Keratinocyte (primary cell): ENCODE measurements around the gene PRR15. TPM values are rescaled to one million over a fixed set of nuclear protein-coding genes. Genes with fewer than 3 reads are reported as not detected.

Experiments used
- DNase-seq: peaks from one replicate; pipeline ENCODE4 v3.0.0-alpha.2; 2011; ENCODE audit warnings: low read depth, missing footprints, low spot score
- FAIRE-seq: peaks from 2 replicates; lab custom pipeline; 2011; peaks lifted over from hg19 to GRCh38; lab: Jason Lieb, UNC
- H2AFZ ChIP-seq: 2 replicates; pipeline ENCODE4 v1.6.0; 2012; ENCODE audit warnings: low read length, control low read depth, inconsistent platforms; ENCODE audit not compliant: control insufficient read depth
- H3K27ac ChIP-seq: 2 replicates; pipeline ENCODE4 v1.5.1; 2011; ENCODE audit warnings: low read length; ENCODE audit not compliant: control insufficient read depth, insufficient read depth
- H3K27me3 ChIP-seq: 3 replicates; pipeline ENCODE4 v1.6.0; 2011; ENCODE audit warnings: low read length; ENCODE audit not compliant: control insufficient read depth, insufficient read depth; ENCODE audit errors: extremely low read depth
- H3K36me3 ChIP-seq, 2 experiments: 2 replicates in 1 of 2; 3 replicates in 1 of 2; pipeline ENCODE4 v1.5.1; 2011; ENCODE audit warnings: low read length in 2 of 2, mild to moderate bottlenecking in 1 of 2; ENCODE audit not compliant: control insufficient read depth in 2 of 2, insufficient read depth in 2 of 2; ENCODE audit errors: extremely low read depth in 1 of 2
- H3K4me1 ChIP-seq: 3 replicates; pipeline ENCODE4 v1.5.1; 2011; ENCODE audit warnings: low read length; ENCODE audit not compliant: control insufficient read depth, insufficient read depth; ENCODE audit errors: extremely low read depth
- H3K4me2 ChIP-seq: 3 replicates; pipeline ENCODE4 v1.6.0; 2011; ENCODE audit warnings: low read depth, low read length; ENCODE audit not compliant: control insufficient read depth, insufficient read depth; ENCODE audit errors: extremely low read depth
- H3K4me3 ChIP-seq, 3 experiments: fragments of 200-600 bp in 1 of 3; sonication (generic) in 1 of 3; 2 replicates in 2 of 3; 3 replicates in 1 of 3; pipeline ENCODE4 v1.5.1; 2011 to 2016; ENCODE audit warnings: low read length in 3 of 3, mild to moderate bottlenecking in 3 of 3, control low read depth in 2 of 3, inconsistent platforms in 1 of 3, low read depth in 1 of 3, mixed read lengths in 1 of 3, mixed run types in 1 of 3, moderate library complexity in 1 of 3; ENCODE audit not compliant: control insufficient read depth in 2 of 3, insufficient read depth in 2 of 3; ENCODE audit errors: extremely low read depth in 1 of 3
- H3K79me2 ChIP-seq: 2 replicates; pipeline ENCODE4 v1.6.0; 2012; ENCODE audit warnings: low read length; ENCODE audit not compliant: control insufficient read depth, insufficient read depth
- H3K9ac ChIP-seq: 3 replicates; pipeline ENCODE4 v1.6.0; 2011; ENCODE audit warnings: low read length; ENCODE audit not compliant: control insufficient read depth, insufficient read depth; ENCODE audit errors: extremely low read depth
- H3K9me1 ChIP-seq: 3 replicates; pipeline ENCODE4 v1.6.0; 2011; ENCODE audit warnings: low read length; ENCODE audit not compliant: control insufficient read depth, insufficient read depth; ENCODE audit errors: extremely low read depth
- H3K9me3 ChIP-seq: 2 replicates; pipeline ENCODE4 v1.5.1; 2012; ENCODE audit warnings: low read depth, low read length; ENCODE audit not compliant: control insufficient read depth
- H4K20me1 ChIP-seq: 3 replicates; pipeline ENCODE4 v1.6.0; 2011; ENCODE audit warnings: low read length; ENCODE audit not compliant: control insufficient read depth, insufficient read depth; ENCODE audit errors: extremely low read depth
- EZH2 ChIP-seq: IDR thresholded peaks from one replicate; pipeline ENCODE4 v1.6.1; 2012; ENCODE audit warnings: inconsistent platforms, mild to moderate bottlenecking, low read length, moderate library complexity
- dilution Hi-C: fragments of 300-500 bp; cut with MboI; formaldehyde crosslinking; loops from one replicate; pipeline ENCODE4 v1.7.0; 2020; ENCODE audit warnings: low sequenced_read_pairs; ENCODE audit not compliant: extremely low pct_ligation_motif_present
- polyA plus RNA-seq, 5 experiments: library from polyadenylated mRNA; depleted of rRNA in 3 of 5; stranded (reverse) in 3 of 5; stranded (forward) in 1 of 5; unstranded in 1 of 5; fragments of >200 nt; gene quantifications; 1 replicate in 1 of 5; 2 replicates in 3 of 5; 3 replicates in 1 of 5; pipeline versions ENCODE4 v1.2.1 to v1.2.3, GENCODE V29; 2011 to 2012; ENCODE audit warnings: missing spikeins in 2 of 5, low read depth in 1 of 5, low replicate concordance in 1 of 5
- TF ChIP-seq, protein P1 (sequence below), 3 experiments: IDR thresholded peaks in 1 of 3; conservative IDR thresholded peaks in 1 of 3; optimal IDR thresholded peaks in 1 of 3; 2 replicates in 2 of 3; 3 replicates in 1 of 3; pipeline versions ENCODE3 to v1.5.1; 2011; ENCODE audit warnings: low read length in 3 of 3, mild to moderate bottlenecking in 3 of 3, moderate library complexity in 2 of 3, control low read depth in 1 of 3, inconsistent platforms in 1 of 3; ENCODE audit not compliant: insufficient read depth in 2 of 3; ENCODE audit errors: extremely low read depth in 1 of 3

PRR15 gene
- polyA plus RNA-seq, 1 donor (not counting 4 experiments of a cell fraction or from before 2014, with no cell fraction given), result 1.8 TPM

DNA sequence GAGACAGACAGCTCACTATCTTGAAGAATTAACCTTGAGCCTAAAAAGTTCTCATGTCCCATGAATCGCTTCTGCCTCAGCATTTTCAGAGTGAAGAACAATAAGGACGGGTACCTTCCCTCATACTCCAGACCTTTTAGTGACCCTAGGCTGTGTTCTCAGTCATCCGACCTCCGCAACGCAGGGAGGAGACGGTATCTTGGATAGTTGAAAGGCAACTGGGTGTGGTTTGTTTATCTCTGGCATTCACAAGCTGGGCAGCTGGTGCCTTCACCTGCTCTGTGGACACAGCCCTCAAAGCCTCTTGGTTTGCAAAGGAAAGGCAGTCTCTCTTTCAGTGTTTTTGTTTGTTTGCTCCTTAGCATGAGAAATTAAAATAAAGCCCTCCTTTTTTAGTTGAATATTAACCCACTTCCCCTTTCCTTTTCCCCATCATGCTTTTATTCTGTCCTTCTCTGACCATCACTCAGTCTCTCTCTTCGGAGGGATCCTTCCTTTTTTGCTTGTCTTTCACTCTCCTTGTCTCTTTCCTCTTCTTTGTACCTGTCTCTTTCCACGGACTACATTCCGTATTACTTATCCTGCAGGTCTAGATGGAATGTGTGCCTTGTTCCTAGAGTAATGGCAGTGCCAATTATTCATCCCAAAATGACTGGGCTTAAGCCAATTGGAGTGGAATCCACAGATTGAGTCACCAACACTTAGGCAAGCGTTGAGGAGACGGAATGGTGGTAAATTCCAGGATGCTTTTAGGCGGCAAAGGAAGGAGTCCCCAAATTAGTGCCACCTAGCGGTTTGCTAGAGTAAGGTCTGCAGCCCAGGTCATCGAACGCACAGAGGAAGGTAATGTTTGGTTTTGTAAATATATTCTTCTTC, 45.8 kb downstream of the PRR15 start:
- DNase-seq, result peak; percentile 93

DNA sequence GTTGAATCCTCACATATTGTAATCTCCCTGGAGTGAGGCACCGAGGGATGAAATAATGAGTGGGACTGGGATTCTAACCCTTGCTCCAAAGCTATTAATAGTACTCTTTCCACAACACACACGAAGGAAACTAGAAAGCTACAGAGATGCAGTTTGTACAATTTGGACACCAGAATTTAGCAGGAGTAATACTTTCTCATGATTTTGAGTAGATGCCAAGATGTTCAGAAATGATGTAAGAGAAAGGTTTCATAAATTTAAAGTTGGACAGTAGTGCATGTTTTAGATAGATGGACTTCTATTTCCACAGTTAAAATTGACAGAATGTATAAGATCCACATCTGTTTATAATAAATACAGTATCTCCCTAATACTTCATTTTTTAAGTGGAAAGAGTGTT, 46.5 kb downstream of the PRR15 start:
- dilution Hi-C loops, result no loop called here
- TF ChIP-seq, protein P1, sequence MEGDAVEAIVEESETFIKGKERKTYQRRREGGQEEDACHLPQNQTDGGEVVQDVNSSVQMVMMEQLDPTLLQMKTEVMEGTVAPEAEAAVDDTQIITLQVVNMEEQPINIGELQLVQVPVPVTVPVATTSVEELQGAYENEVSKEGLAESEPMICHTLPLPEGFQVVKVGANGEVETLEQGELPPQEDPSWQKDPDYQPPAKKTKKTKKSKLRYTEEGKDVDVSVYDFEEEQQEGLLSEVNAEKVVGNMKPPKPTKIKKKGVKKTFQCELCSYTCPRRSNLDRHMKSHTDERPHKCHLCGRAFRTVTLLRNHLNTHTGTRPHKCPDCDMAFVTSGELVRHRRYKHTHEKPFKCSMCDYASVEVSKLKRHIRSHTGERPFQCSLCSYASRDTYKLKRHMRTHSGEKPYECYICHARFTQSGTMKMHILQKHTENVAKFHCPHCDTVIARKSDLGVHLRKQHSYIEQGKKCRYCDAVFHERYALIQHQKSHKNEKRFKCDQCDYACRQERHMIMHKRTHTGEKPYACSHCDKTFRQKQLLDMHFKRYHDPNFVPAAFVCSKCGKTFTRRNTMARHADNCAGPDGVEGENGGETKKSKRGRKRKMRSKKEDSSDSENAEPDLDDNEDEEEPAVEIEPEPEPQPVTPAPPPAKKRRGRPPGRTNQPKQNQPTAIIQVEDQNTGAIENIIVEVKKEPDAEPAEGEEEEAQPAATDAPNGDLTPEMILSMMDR (optimal IDR thresholded peaks at IDR 0.05 in 1 of 3, IDR thresholded peaks at IDR 0.05 in 1 of 3, conservative IDR thresholded peaks at IDR 0.05 in 1 of 3; ENCODE audit: extremely low read depth in 1 of 3, insufficient read depth in 2 of 3, low read length in 3 of 3), result no peak
- no peak for TF ChIP-seq EZH2

More for the DNA sequence above, 45.8 kb downstream of the PRR15 start:
- peak overlapping the region; percentile 36 for H2AFZ ChIP-seq
- H3K9me1 ChIP-seq, result no peaks in the 10 kb centered on the region
- H3K27ac ChIP-seq, result no peak overlapping the region
- H3K4me2 ChIP-seq, result peak overlapping the region; percentile 46
- H3K27me3 ChIP-seq, result no peaks in the 10 kb centered on the region
- FAIRE-seq, result peak; percentile 88
- dilution Hi-C loops, result no loop called here
- H3K4me3 ChIP-seq, result no peak overlapping the region
- H3K36me3 ChIP-seq, result no peaks in the 10 kb centered on the region
- H3K9me3 ChIP-seq, result no peaks in the 10 kb centered on the region
- no peaks in the 10 kb centered on the region for H3K79me2 ChIP-seq
- H3K4me1 ChIP-seq, result peaks cover 53% of the 10 kb centered on the region
- no peak overlapping the region for H3K9ac ChIP-seq
- TF ChIP-seq EZH2, result no peak
- TF ChIP-seq, protein P1 (optimal IDR thresholded peaks at IDR 0.05 in 1 of 3, IDR thresholded peaks at IDR 0.05 in 1 of 3, conservative IDR thresholded peaks at IDR 0.05 in 1 of 3; ENCODE audit: extremely low read depth in 1 of 3, insufficient read depth in 2 of 3, low read length in 3 of 3), result peak; percentile 85 to 91 (median 88)
- no peaks in the 10 kb centered on the region for H4K20me1 ChIP-seq

More for the DNA sequence above, 46.5 kb downstream of the PRR15 start:
- Histone ChIP-seq H2AFZ (peak overlapping the region; percentile 36), H3K4me2 (peak overlapping the region; percentile 46), H3K9me1 (no peaks in the 10 kb centered on the region), H3K27ac (no peak overlapping the region), H4K20me1 (no peaks in the 10 kb centered on the region), H3K27me3 (no peaks in the 10 kb centered on the region), H3K4me1 (peaks cover 53% of the 10 kb centered on the region), H3K79me2 (no peaks in the 10 kb centered on the region), H3K36me3 (no peaks in the 10 kb centered on the region), H3K9me3 (no peaks in the 10 kb centered on the region), H3K4me3 (no peak overlapping the region), H3K9ac (no peak overlapping the region)
- no peak for DNase-seq
- no peak for FAIRE-seq
